ENCODE data around the gene CCDC92B. TPM values are rescaled to one million over a fixed set of nuclear protein-coding genes. Genes with fewer than 3 reads are reported as not detected.

Gene CCDC92B
- total and polyA plus RNA-seq, 9 of the 15 experiments (the other 6 are each of a cell fraction or from before 2014, with no cell fraction given) = not detected

GRCh38 chr17:2780931-2781454 lies 31.5 kb upstream of the CCDC92B start (continued):
- TF ChIP-seq CHAMP1 (IDR thresholded peaks at IDR 0.05) = no peak
- no peak for TF ChIP-seq ZNF512 (tag; IDR thresholded peaks at IDR 0.05)
- no peak for TF ChIP-seq ZNF318 (IDR thresholded peaks at IDR 0.05; ENCODE audit: borderline replicate concordance in 1 of 2, low read depth in 1 of 2)
- TF ChIP-seq ZKSCAN1 (IDR thresholded peaks at IDR 0.05; ENCODE audit: low read depth, low read length) = no peak
- TF ChIP-seq FOXA1 (IDR thresholded peaks at IDR 0.05; ENCODE audit: borderline replicate concordance) = no peak
- no peak for TF ChIP-seq GATAD2B (IDR thresholded peaks at IDR 0.05; ENCODE audit: borderline replicate concordance)
- TF ChIP-seq ZKSCAN8 (CRISPR knock-in tag; IDR thresholded peaks at IDR 0.05) = no peak
- no peak for TF ChIP-seq TEAD1 (CRISPR knock-in tag; IDR thresholded peaks at IDR 0.05)
- no peak for TF ChIP-seq ZNF609 (CRISPR knock-in tag; IDR thresholded peaks at IDR 0.05; ENCODE audit: borderline replicate concordance)
- no peak for TF ChIP-seq SRSF3 (IDR thresholded peaks at IDR 0.05; ENCODE audit: insufficient read depth, low read length)
